GM12874 (cell line): Measurements from ENCODE around the gene RAF1.

Experiments used
- TF ChIP-seq, protein P1 (sequence below): IDR thresholded peaks from 2 replicates; pipeline ENCODE4 v1.5.1; 2011; ENCODE audit warnings: low read depth, mild to moderate bottlenecking, control low read depth, low read length, moderate library complexity; ENCODE audit not compliant: insufficient read depth

RAF1 gene

DNA sequence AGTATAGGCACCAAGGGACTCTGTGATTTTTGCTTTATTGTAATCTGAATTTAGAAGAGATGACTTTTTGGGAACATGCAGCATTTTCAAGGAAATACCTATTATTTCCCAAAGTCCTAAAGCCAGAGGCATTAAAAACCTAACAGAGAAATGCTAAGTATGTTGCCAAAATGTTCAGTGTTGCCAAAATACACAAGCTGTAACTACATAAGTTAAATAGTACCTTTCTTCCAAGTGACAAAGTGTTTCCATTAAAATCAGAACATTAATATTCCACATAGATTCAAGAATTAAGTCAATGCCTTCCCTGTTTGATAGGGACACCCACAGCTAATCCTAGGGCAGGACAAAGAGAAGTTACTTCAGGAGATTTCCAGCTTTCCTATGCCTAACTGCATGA, 65.0 kb downstream of the RAF1 start:
- TF ChIP-seq, protein P1, sequence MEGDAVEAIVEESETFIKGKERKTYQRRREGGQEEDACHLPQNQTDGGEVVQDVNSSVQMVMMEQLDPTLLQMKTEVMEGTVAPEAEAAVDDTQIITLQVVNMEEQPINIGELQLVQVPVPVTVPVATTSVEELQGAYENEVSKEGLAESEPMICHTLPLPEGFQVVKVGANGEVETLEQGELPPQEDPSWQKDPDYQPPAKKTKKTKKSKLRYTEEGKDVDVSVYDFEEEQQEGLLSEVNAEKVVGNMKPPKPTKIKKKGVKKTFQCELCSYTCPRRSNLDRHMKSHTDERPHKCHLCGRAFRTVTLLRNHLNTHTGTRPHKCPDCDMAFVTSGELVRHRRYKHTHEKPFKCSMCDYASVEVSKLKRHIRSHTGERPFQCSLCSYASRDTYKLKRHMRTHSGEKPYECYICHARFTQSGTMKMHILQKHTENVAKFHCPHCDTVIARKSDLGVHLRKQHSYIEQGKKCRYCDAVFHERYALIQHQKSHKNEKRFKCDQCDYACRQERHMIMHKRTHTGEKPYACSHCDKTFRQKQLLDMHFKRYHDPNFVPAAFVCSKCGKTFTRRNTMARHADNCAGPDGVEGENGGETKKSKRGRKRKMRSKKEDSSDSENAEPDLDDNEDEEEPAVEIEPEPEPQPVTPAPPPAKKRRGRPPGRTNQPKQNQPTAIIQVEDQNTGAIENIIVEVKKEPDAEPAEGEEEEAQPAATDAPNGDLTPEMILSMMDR = no peak

DNA sequence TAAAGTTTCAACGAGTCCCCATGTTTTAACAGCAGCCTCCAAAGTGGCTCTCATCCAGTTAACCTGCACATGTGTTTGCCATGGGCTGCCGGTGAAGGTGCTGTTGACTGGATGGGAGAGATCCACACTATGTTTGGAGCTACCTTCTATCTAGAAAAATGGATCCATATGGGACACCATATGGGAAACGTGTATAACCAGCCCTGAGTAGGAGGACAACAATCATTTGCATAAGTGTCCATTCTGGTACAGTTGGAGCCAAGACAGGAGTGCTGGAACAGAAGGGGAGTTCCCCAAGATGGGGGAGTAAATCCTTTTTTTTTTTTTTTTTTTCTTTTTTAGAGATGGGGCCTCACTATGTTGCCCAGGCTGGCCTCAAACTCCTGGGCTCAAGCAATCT, 70.4 kb downstream of the RAF1 start:
- TF ChIP-seq, protein P1 = no peak

DNA sequence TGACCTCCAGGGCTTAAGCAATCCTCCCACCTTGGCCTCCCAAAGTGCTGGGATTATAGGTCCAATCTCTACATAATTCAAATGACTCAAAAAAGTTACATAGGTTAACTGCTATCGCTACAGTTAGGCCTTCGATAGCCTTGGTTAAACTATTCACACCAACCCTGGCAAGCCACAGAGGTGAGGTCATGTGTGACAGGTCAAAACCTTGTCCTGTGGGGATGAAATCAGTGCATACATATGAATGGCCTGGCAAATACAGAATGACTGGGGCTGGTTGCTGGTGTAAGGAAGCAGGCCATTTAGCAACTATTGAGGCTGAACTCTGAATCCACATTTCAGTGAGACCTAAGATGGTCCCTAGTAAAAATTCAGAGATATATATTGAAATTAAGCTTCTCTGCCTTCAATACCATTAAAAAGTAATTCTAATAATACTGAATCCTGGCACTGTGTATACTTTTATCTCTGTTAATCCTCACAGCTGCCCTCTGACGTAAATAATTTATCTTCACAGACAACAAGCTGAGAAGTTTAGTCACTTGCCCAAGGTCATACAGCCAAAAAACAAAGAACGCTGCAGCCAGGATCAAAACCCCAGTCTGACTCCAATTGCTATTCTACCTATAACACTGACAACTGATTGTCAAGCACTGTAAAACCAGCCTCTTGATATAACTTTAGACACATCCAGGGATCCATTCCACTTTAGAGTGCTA, 71.8 kb downstream of the RAF1 start:
- TF ChIP-seq, protein P1 = no peak

DNA sequence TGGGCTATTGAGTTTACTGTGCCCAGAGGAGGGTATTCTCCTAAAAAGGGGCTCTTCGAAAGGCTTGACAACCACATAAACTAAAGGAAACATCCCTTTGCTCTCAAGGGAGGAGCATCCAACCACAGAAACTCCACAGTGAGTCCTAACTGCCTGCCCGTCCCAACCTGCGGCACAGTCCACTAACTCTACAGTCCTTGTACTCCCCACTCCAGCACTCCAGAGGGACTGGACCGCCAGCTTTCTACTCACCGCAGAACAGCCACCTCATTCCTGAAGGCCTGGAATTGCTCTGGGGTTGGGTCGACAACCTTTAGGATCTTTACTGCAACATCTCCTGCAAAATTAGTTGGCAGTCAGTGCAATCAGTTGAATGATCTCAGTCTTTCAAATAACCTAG, 72.5 kb downstream of the RAF1 start:
- TF ChIP-seq, protein P1 = no peak

DNA sequence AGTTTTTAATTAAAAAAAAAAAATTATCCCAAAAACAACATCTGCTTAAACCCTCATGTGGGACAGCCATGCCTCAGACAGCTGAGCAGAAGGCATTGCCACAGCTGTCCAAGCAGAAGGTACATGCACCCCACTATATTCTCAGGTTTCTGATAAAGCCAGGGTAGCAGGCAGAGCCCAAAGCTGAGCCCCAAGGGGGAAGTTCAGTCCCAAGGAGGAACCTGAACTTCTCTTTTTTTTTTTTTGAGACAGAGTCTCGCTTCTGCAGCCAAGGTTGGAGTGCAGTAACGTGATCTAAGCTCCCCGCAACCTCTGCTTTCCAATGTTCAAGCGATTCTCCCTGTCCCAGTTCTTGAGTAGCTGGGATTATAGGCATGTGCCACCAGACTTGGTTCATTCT, 73.8 kb downstream of the RAF1 start:
- TF ChIP-seq, protein P1 = no peak

DNA sequence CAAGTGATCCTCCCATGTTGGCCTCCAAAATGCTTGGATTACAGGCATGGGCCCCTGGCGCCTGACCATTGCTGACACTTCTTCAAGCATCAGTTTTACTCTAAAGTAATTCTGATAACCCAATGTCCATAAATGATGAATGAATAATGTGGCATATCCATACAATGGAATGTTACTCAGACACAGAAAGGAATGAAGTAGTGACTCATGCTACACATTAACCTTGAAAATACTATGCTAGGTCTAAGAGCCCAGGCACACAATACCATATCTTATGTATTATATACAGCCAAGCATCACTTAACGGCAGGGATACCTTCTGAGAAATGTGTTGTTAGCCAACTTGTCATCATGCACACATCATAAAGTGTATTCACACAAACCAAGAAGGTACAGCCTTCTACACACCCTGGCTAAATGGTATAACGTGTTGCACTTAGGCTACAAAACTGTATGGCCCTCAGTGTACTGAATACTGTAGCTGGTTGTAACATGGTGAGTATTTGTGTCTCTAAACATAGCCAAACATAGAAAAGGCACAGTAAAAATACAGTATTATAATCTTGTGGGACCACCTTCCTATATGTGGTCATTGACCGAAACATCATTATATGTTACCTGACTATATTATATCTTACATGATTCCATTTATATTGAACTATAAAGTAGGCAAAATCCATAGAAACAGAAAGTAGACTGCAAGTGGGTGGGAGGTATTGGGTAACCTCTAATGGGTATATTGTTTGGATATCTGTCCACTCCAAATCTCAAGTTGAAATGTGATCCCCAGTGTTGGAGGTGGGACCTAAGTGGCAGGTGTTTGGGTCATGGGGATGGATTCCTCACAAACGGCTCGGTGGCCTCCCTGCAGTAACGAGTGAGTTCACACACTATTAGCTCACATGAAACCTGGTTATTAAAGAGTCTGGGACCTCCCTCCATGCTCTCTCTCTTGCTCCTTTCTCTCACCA, 75.6 kb downstream of the RAF1 start:
- TF ChIP-seq, protein P1 = no peak

DNA sequence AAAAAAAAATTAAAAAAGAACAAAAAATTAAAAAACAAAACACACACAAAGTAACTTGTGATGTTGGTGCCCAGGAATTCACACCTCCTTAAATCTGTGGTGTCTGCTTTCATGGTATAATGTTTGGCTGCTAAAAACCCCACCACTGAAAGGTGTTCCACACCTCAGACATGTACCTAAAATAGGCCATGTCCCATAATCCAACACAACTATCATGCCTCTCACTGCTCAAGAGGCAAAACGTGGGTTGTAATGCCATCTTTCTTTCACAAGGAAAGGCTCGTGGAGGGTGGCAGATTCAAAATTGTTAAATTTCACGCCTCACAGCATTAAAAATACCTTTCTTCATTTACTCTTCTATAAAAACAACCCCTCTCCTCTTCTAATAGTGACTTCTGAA, 77.5 kb downstream of the RAF1 start:
- TF ChIP-seq, protein P1 = no peak
